NCI-H345 treated with DMSO at 0.1 percent for 48 hours (cell line): Measurements from ENCODE around the gene OPRM1.

Source experiments
- DNase-seq: peaks from one replicate; lab custom pipeline; 2025; ENCODE audit not compliant: unreplicated experiment; lab: John Stamatoyannopoulos, UW

The OPRM1 gene

GRCh38 chr6:154202958-154203357, 163.9 kb downstream of the OPRM1 start:
- no peak for DNase-seq

GRCh38 chr6:154206141-154206540, 167.1 kb downstream of the OPRM1 start:
- no peak for DNase-seq

- DNase-seq: no peak
Observed at GRCh38 chr6:154206996-154207395, 168.0 kb downstream of the OPRM1 start.

GRCh38 chr6:154209555-154209954, 170.5 kb downstream of the OPRM1 start:
- DNase-seq: no peak

GRCh38 chr6:154210678-154211077, 171.6 kb downstream of the OPRM1 start:
- DNase-seq: no peak

- no peak for DNase-seq
Observed at GRCh38 chr6:154213782-154214181, 174.7 kb downstream of the OPRM1 start.

GRCh38 chr6:154218301-154218700, 179.3 kb downstream of the OPRM1 start:
- DNase-seq: no peak

- DNase-seq: no peak
Observed at GRCh38 chr6:154218787-154219186, 179.7 kb downstream of the OPRM1 start.

- no peak for DNase-seq
Observed at GRCh38 chr6:154219250-154219649, 180.2 kb downstream of the OPRM1 start.

GRCh38 chr6:154222716-154223115, 183.7 kb downstream of the OPRM1 start:
- no peak for DNase-seq

GRCh38 chr6:154223296-154223695, 184.3 kb downstream of the OPRM1 start:
- DNase-seq: no peak

- no peak for DNase-seq
Observed at GRCh38 chr6:154226461-154226860, 187.4 kb downstream of the OPRM1 start.

- DNase-seq: no peak
Observed at GRCh38 chr6:154227862-154228520, 189.0 kb downstream of the OPRM1 start.

- DNase-seq: no peak
Observed at GRCh38 chr6:154228521-154228905, 189.5 kb downstream of the OPRM1 start.

- no peak for DNase-seq
Observed at GRCh38 chr6:154229786-154230185, 190.7 kb downstream of the OPRM1 start.

GRCh38 chr6:154230393-154230792, 191.4 kb downstream of the OPRM1 start:
- no peak for DNase-seq

- no peak for DNase-seq
Observed at GRCh38 chr6:154230910-154231595, 192.0 kb downstream of the OPRM1 start.

- DNase-seq: no peak
Observed at GRCh38 chr6:154232013-154232910, 193.2 kb downstream of the OPRM1 start.

- DNase-seq: no peak
Observed at GRCh38 chr6:154233383-154233782, 194.3 kb downstream of the OPRM1 start.

GRCh38 chr6:154234019-154234772, 195.2 kb downstream of the OPRM1 start:
- DNase-seq: no peak

- DNase-seq: no peak
Observed at GRCh38 chr6:154236646-154237301, 197.7 kb downstream of the OPRM1 start.
